IMR-90 (cell line): ENCODE data around the gene IQCE. TPM values are rescaled to one million over a fixed set of nuclear protein-coding genes. Genes with fewer than 3 reads are reported as not detected.

ENCODE experiments used
- ATAC-seq: fragments of 200-7000 bp; cut with Tn5 transposase; 2 replicates; pipeline ENCODE4 v1.9.1; 2020; ENCODE audit warnings: low read depth, mild to moderate bottlenecking, moderate library complexity
- BruUV-seq: library from RNA; stranded (reverse); fragments of 400-500 nt; replicated peaks from 2 replicates; lab custom pipeline; 2021; lab: Mats Ljungman, UMichigan
- CTCF ChIA-PET: fragments of 300-600 bp; formaldehyde crosslinking; extraction: SDS; loops from one replicate; lab custom pipeline; 2021; ENCODE audit warnings: antibody characterized with exemption; lab: Yijun Ruan, JAX
- POLR2A ChIA-PET: fragments of 300-600 bp; sonication (Branson Sonifier 250); formaldehyde crosslinking; loops from one replicate; lab custom pipeline; 2022; ENCODE audit warnings: antibody characterized with exemption; ENCODE audit not compliant: unreplicated experiment; lab: Charles Lee
- DNase-seq: peaks from one replicate; pipeline ENCODE4 v3.0.0; 2013
- H2AFZ ChIP-seq: replicated peaks from 2 replicates; pipeline ENCODE3; 2013; ENCODE audit warnings: low read length, mild to moderate bottlenecking; ENCODE audit not compliant: poor library complexity
- H2AK5ac ChIP-seq: 2 replicates; pipeline ENCODE4 v1.6.1; 2013; ENCODE audit warnings: low read depth, low read length, inconsistent platforms
- H2AK9ac ChIP-seq: replicated peaks from 2 replicates; pipeline ENCODE3; 2013; ENCODE audit warnings: mild to moderate bottlenecking, low read depth, low read length, moderate library complexity; ENCODE audit not compliant: poor library complexity
- H2BK120ac ChIP-seq: 2 replicates; pipeline ENCODE4 v1.6.1; 2013; ENCODE audit warnings: low read depth, low read length, inconsistent platforms
- H2BK15ac ChIP-seq: 3 replicates; pipeline ENCODE4 v1.6.1; 2013; ENCODE audit warnings: low read depth, low read length, inconsistent platforms
- H2BK20ac ChIP-seq: 2 replicates; pipeline ENCODE4 v1.6.1; 2013; ENCODE audit warnings: low read depth, mild to moderate bottlenecking, inconsistent platforms, low read length, moderate library complexity
- H2BK5ac ChIP-seq: 2 replicates; pipeline ENCODE4 v1.6.1; 2013; ENCODE audit warnings: mild to moderate bottlenecking, low read depth, low read length, inconsistent platforms; ENCODE audit not compliant: poor library complexity, severe bottlenecking
- H3K14ac ChIP-seq: replicated peaks from 2 replicates; pipeline ENCODE4 v1.6.1; 2013; ENCODE audit warnings: low read depth, low read length, inconsistent platforms
- H3K18ac ChIP-seq: 2 replicates; pipeline ENCODE4 v1.6.1; 2013; ENCODE audit warnings: low read depth, low read length, control low read depth
- H3K23ac ChIP-seq: 2 replicates; pipeline ENCODE4 v1.6.1; 2013; ENCODE audit warnings: low read depth, low read length, inconsistent platforms
- H3K27ac ChIP-seq: 2 replicates; pipeline ENCODE4 v1.5.1; 2013; ENCODE audit warnings: mild to moderate bottlenecking, control low read depth, low read length; ENCODE audit not compliant: insufficient read depth
- H3K27me3 ChIP-seq: 2 replicates; pipeline ENCODE4 v1.6.1; 2013; ENCODE audit warnings: low read length; ENCODE audit not compliant: control insufficient read depth, insufficient read depth
- H3K36me3 ChIP-seq: 2 replicates; pipeline ENCODE4 v1.6.1; 2013; ENCODE audit warnings: low read length, mixed read lengths; ENCODE audit not compliant: control insufficient read depth, insufficient read depth
- H3K4ac ChIP-seq: 2 replicates; pipeline ENCODE4 v1.6.1; 2013; ENCODE audit warnings: low read depth, low read length, inconsistent platforms
- H3K4me1 ChIP-seq: 2 replicates; pipeline ENCODE4 v1.6.1; 2013; ENCODE audit warnings: low read length, mixed read lengths; ENCODE audit not compliant: control insufficient read depth, insufficient read depth
- H3K4me2 ChIP-seq: 2 replicates; pipeline ENCODE4 v1.6.1; 2013; ENCODE audit warnings: low read depth, mild to moderate bottlenecking, control low read depth, low read length, moderate library complexity
- H3K4me3 ChIP-seq: 2 replicates; pipeline ENCODE4 v1.5.1; 2013; ENCODE audit warnings: low read depth, mild to moderate bottlenecking, control low read depth, low read length, moderate library complexity; ENCODE audit not compliant: insufficient read depth
- H3K56ac ChIP-seq: 2 replicates; pipeline ENCODE4 v1.6.1; 2013; ENCODE audit warnings: low read length, inconsistent platforms; ENCODE audit not compliant: insufficient read depth; ENCODE audit errors: extremely low read depth
- H3K79me1 ChIP-seq, 2 experiments: 2 replicates each; pipeline ENCODE4 v1.6.1; 2013; ENCODE audit warnings: low read length in 2 of 2, inconsistent platforms in 1 of 2, low read depth in 1 of 2
- H3K9ac ChIP-seq: 2 replicates; pipeline ENCODE4 v1.6.1; 2013; ENCODE audit warnings: low read depth, low read length, control low read depth
- H3K9me1 ChIP-seq: 2 replicates; pipeline ENCODE4 v1.6.1; 2013; ENCODE audit warnings: low read length, inconsistent platforms; ENCODE audit not compliant: insufficient read depth
- H3K9me3 ChIP-seq: 2 replicates; pipeline ENCODE4 v1.6.1; 2013; ENCODE audit warnings: low read length; ENCODE audit not compliant: control insufficient read depth, insufficient read depth
- H4K20me1 ChIP-seq: 2 replicates; pipeline ENCODE4 v1.6.1; 2013; ENCODE audit warnings: low read length, inconsistent platforms; ENCODE audit not compliant: insufficient read depth
- H4K5ac ChIP-seq: 2 replicates; pipeline ENCODE4 v1.6.1; 2013; ENCODE audit warnings: mild to moderate bottlenecking, low read depth, low read length, control low read depth
- H4K8ac ChIP-seq, 2 experiments: 2 replicates each; pipeline ENCODE4 v1.6.1; 2013; ENCODE audit warnings: low read depth in 2 of 2, low read length in 2 of 2, control low read depth in 1 of 2, inconsistent platforms in 1 of 2
- H4K91ac ChIP-seq: 2 replicates; pipeline ENCODE4 v1.6.1; 2013; ENCODE audit warnings: low read depth, low read length, inconsistent platforms; ENCODE audit not compliant: insufficient read depth
- MXI1 ChIP-seq: IDR thresholded peaks from 2 replicates; pipeline ENCODE4 v1.6.1; 2012; ENCODE audit warnings: low read depth, mild to moderate bottlenecking, low read length, moderate library complexity, borderline replicate concordance
- SMC3 ChIP-seq: fragments of 150-350 bp; IDR thresholded peaks from 2 replicates; pipeline ENCODE4 v1.6.1; 2016; ENCODE audit warnings: low read depth, mild to moderate bottlenecking, antibody characterized with exemption, low read length, moderate library complexity
- WGBS, 2 experiments: methylation state at CpG; one replicate each; pipeline versions ENCODE4 v1.1.5 to v1.1.7; 2013; ENCODE audit warnings: missing lambda C conversion rate in 2 of 2; ENCODE audit not compliant: insufficient read length in 1 of 2; ENCODE audit errors: extremely low coverage in 2 of 2; 5-methylcytosine and 5-hydroxymethylcytosine counted together
- dilution Hi-C: fragments of 300-500 bp; cut with HindIII; formaldehyde crosslinking; loops from one replicate; pipeline ENCODE4 v1.14.3; 2018; ENCODE audit warnings: low sequenced_read_pairs; ENCODE audit not compliant: unreplicated experiment
- in situ Hi-C: fragments of 300-500 bp; cut with MboI; formaldehyde crosslinking; loops from 3 replicates; pipeline ENCODE4 v1.14.3; 2019; ENCODE audit warnings: low sequenced_read_pairs, inconsistent platforms, mixed read lengths
- intact Hi-C: fragments of 100-400 bp; cut with micrococcal nuclease; formaldehyde crosslinking; loops from 2 replicates; pipeline ENCODE4 v1.10.0; 2022
- polyA plus RNA-seq, 3 experiments: library from polyadenylated mRNA; depleted of rRNA; stranded (reverse); fragments of >200 nt; gene quantifications; 2 replicates each; pipeline ENCODE4 v1.2.3, GENCODE V29; 2012; ENCODE audit warnings: low replicate concordance in 1 of 3
- total RNA-seq: library from RNA; depleted of rRNA; stranded (reverse); fragments of >200 nt; gene quantifications from 2 replicates; pipeline ENCODE4 v1.2.3, GENCODE V29; 2012

IQCE gene
- total and polyA plus RNA-seq, 2 of the 4 experiments (the other 2 are of a cell fraction) = 5.0 to 6.3 TPM

DNA sequence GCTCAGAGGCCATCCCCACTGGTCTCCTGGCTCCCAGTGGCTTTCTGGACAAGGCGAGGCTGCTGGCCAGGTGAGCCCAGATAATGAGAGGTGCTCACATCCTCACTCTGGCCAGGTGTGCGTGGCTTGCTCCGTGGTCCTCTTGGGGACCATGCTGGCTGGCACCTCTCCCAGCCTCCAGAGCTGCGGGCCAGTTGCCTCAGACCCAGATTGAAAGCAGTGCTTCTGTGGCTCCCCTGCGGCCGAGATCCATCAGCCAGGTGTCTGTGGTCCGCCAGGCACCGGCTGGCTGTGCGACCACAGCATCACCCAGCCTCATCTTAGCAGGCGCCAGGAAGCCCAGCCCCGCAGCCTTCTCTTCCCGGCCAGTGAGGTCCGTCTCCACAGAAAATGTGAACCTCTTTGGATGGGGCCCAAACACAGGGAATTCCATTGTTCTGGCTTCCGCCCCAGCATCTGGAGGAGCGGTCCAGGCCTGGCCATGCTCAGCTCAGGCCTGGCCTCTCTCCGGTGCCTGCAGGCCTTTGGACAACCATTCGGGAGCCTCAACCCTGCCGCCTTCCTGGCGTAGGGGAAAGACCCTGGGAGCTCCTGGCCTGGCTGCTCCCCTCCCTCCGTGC lies 67.8 kb downstream of the IQCE start:
- Histone ChIP-seq H3K27ac (no peak overlapping the region), H4K20me1 (no peaks in the 10 kb centered on the region), H3K9me1 (peaks cover 10% of the 10 kb centered on the region; the same call in 1 of the 2 replicates), H2BK120ac (peak overlapping the region; percentile 35; the same call in 1 of the 2 replicates), H3K23ac (no peak overlapping the region), H3K27me3 (no peaks in the 10 kb centered on the region), H3K4me3 (no peak overlapping the region), H3K9ac (no peak overlapping the region), H3K18ac (no peak overlapping the region), H3K56ac (no peak overlapping the region), H4K8ac (0 out of 4 replicates have a peak overlapping the region, but pooled peaks of 1 of the 2 experiments have one; percentile 5), H4K91ac (0 out of 2 replicates have a peak overlapping the region, but pooled peaks have one; percentile 3), H3K9me3 (no peaks in the 10 kb centered on the region), H3K4ac (0 out of 2 replicates have a peak overlapping the region, but pooled peaks have one; percentile 48), H4K5ac (no peak overlapping the region), H3K14ac (no peak overlapping the region), H2BK20ac (0 out of 2 replicates have a peak overlapping the region, but pooled peaks have one; percentile 19), H3K36me3 (no peaks in the 10 kb centered on the region), H2AK5ac (peak overlapping the region; percentile 67; the same call in 1 of the 2 replicates), H3K4me2 (no peak overlapping the region), H3K4me1 (peaks cover 13% of the 10 kb centered on the region), H2AFZ (peak overlapping the region; percentile 64), H2BK5ac (no peak overlapping the region), H3K79me1 (peaks cover 0 to 4% of the 10 kb centered on the region in 2 experiments; a peak in 1 of 4 replicates), H2BK15ac (no peak overlapping the region), H2AK9ac (no peak overlapping the region)
- WGBS, 2 experiments = 88% methylated on average over 13 of the region's 20 CpGs; no CpG with 5 or more reads in 1 of the 2 experiments
- TF ChIP-seq MXI1 = no peak
- no peak for TF ChIP-seq SMC3
- POLR2A ChIA-PET = no interaction called here
- no TSS peak for BruUV-seq
- dilution Hi-C loops (no loop called here), intact Hi-C loops (no loop called here), in situ Hi-C loops (no loop called here)
- no peak for ATAC-seq
- DNase-seq = peak; percentile 32
- CTCF ChIA-PET = no interaction called here
